Parathyroid adenoma (tissue), 2 donors: ENCODE measurements around the gene ANKRD28.
"Not testable (repeated sequence)": the region's sequence is repeated elsewhere in the genome, so short reads cannot be mapped to it uniquely, and the experiment has no call there.

ENCODE experiments used
- H2AFZ ChIP-seq: fragments of 300-600 bp; sonication (generic); one replicate; pipeline ENCODE4 v1.7.0; 2017; ENCODE audit warnings: antibody characterized with exemption, mild to moderate bottlenecking
- H3K27ac ChIP-seq: fragments of 300-600 bp; sonication (generic); one replicate; pipeline ENCODE4 v1.7.0; 2017
- H3K27me3 ChIP-seq: fragments of 300-600 bp; sonication (generic); one replicate; pipeline ENCODE4 v1.7.0; 2017; ENCODE audit warnings: low read length; ENCODE audit not compliant: control insufficient read depth, insufficient read depth
- H3K36me3 ChIP-seq: fragments of 300-600 bp; sonication (generic); one replicate; pipeline ENCODE4 v1.7.0; 2017; ENCODE audit warnings: low read length; ENCODE audit not compliant: control insufficient read depth, insufficient read depth
- H3K4me1 ChIP-seq: fragments of 300-600 bp; sonication (generic); one replicate; pipeline ENCODE4 v1.7.0; 2017; ENCODE audit warnings: control low read depth
- H3K4me2 ChIP-seq: fragments of 300-600 bp; sonication (generic); one replicate; pipeline ENCODE4 v1.7.0; 2017; ENCODE audit warnings: low read length
- H3K4me3 ChIP-seq: fragments of 300-600 bp; sonication (generic); one replicate; pipeline ENCODE4 v1.7.0; 2017; ENCODE audit warnings: low read depth, low read length
- H3K79me2 ChIP-seq: fragments of 300-600 bp; sonication (generic); one replicate; pipeline ENCODE4 v1.7.0; 2017; ENCODE audit warnings: control low read depth
- H3K9ac ChIP-seq: fragments of 300-600 bp; sonication (generic); one replicate; pipeline ENCODE4 v1.7.0; 2017; ENCODE audit warnings: mild to moderate bottlenecking
- H3K9me3 ChIP-seq: fragments of 300-600 bp; sonication (generic); one replicate; pipeline ENCODE4 v1.7.0; 2017; ENCODE audit warnings: low read length; ENCODE audit not compliant: control insufficient read depth
- TF ChIP-seq, protein P1 (sequence below): fragments of 300-600 bp; sonication (generic); IDR thresholded peaks from one replicate; pipeline ENCODE4 v1.7.0; 2017; ENCODE audit warnings: antibody characterized with exemption, mild to moderate bottlenecking
- donor health status: primary hyperparathyroidism.

The ANKRD28 gene

GRCh38 chr3:15797642-15798303 lies at the start of gene ANKRD28:
ANKRD28 (minus strand) TSS chr3:15797979; CDS start chr3:15796521, 1,458 bp downstream.
- TF ChIP-seq, protein P1, sequence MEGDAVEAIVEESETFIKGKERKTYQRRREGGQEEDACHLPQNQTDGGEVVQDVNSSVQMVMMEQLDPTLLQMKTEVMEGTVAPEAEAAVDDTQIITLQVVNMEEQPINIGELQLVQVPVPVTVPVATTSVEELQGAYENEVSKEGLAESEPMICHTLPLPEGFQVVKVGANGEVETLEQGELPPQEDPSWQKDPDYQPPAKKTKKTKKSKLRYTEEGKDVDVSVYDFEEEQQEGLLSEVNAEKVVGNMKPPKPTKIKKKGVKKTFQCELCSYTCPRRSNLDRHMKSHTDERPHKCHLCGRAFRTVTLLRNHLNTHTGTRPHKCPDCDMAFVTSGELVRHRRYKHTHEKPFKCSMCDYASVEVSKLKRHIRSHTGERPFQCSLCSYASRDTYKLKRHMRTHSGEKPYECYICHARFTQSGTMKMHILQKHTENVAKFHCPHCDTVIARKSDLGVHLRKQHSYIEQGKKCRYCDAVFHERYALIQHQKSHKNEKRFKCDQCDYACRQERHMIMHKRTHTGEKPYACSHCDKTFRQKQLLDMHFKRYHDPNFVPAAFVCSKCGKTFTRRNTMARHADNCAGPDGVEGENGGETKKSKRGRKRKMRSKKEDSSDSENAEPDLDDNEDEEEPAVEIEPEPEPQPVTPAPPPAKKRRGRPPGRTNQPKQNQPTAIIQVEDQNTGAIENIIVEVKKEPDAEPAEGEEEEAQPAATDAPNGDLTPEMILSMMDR = no peak
- H3K27me3 ChIP-seq = no peaks in the 10 kb centered on the region
- no peak within 1 kb of the TSS for H3K9ac ChIP-seq
- peaks cover 3% of the 10 kb centered on the region for H3K4me1 ChIP-seq
- peak within 1 kb of the TSS; percentile 58 for H3K4me2 ChIP-seq
- H2AFZ ChIP-seq = peak within 1 kb of the TSS; percentile 4
- H3K79me2 ChIP-seq = no peaks in the 10 kb centered on the region
- peak within 1 kb of the TSS; percentile 57 for H3K27ac ChIP-seq
- H3K36me3 ChIP-seq = no peaks in the 10 kb centered on the region
- H3K4me3 ChIP-seq = peak within 1 kb of the TSS; percentile 37
- H3K9me3 ChIP-seq = no peaks in the 10 kb centered on the region

DNA sequence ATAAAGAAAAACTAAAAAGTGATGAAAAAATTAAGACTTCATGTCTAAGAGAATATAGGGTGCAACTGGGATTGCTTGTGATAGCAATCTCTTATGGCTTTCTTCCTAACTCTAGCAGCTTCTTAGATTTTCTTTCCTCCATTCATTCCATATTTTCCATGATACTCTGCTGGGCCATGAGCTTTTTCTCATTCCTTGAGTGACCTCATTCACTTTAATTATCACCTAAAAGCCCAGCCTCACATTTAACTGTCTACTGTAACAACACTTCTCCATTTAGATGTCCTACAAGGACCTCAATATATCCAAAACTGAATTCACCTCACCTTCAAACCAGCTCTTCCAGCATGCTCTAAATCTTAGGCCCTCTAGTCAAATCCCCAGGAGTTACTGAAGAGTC lies 49.5 kb upstream of the ANKRD28 start:
- Histone ChIP-seq H3K27me3 (no peaks in the 10 kb centered on the region), H3K79me2 (peaks cover 56% of the 10 kb centered on the region), H3K9ac (no peak overlapping the region), H3K9me3 (no peaks in the 10 kb centered on the region), H3K27ac (no peak overlapping the region), H3K36me3 (no peaks in the 10 kb centered on the region), H2AFZ (no peak overlapping the region), H3K4me3 (no peak overlapping the region), H3K4me2 (no peak overlapping the region), H3K4me1 (no peaks in the 10 kb centered on the region)
- TF ChIP-seq, protein P1 = no peak

- TF ChIP-seq, protein P1 = no peak
- Histone ChIP-seq H2AFZ (no peak overlapping the region), H3K9me3 (no peaks in the 10 kb centered on the region), H3K9ac (no peak overlapping the region), H3K4me1 (no peaks in the 10 kb centered on the region), H3K4me3 (no peak overlapping the region), H3K79me2 (peaks cover 57% of the 10 kb centered on the region), H3K36me3 (no peaks in the 10 kb centered on the region), H3K27me3 (no peaks in the 10 kb centered on the region), H3K27ac (no peak overlapping the region), H3K4me2 (no peak overlapping the region)
These were observed 48.8 kb upstream of the ANKRD28 start for GRCh38 chr3:15846606-15847005.

- TF ChIP-seq, protein P1 = no peak
- H3K4me2 ChIP-seq = no peak overlapping the region
- no peaks in the 10 kb centered on the region for H3K9me3 ChIP-seq
- H3K4me3 ChIP-seq = no peak overlapping the region
- no peaks in the 10 kb centered on the region for H3K4me1 ChIP-seq
- no peak overlapping the region for H3K9ac ChIP-seq
- H3K79me2 ChIP-seq = peaks cover 61% of the 10 kb centered on the region
- H3K27me3 ChIP-seq = no peaks in the 10 kb centered on the region
- no peak overlapping the region for H2AFZ ChIP-seq
- H3K27ac ChIP-seq = no peak overlapping the region
- no peaks in the 10 kb centered on the region for H3K36me3 ChIP-seq
These were observed 47.7 kb upstream of the ANKRD28 start for GRCh38 chr3:15845475-15845874.

DNA sequence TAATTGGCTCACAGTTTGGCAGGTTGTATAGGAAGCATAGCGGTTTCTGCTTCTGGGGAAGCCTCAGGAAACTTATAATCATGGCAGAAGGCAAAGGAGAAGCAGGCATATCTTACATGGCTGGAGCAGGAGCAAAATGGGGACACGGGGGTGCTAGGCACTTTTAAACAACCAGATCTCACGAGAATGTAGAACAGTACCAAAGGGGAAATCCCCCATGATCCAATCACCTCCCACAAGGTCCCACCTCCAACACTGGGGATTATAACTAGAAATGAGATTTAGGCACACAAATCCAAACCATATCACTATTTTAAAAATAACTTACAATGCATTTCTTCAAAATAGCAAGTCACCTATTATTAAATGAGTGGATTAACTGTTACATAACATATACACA lies 47.1 kb upstream of the ANKRD28 start:
- Histone ChIP-seq H3K36me3 (no peaks in the 10 kb centered on the region), H3K4me3 (no peak overlapping the region), H3K27me3 (no peaks in the 10 kb centered on the region), H3K9ac (no peak overlapping the region), H3K27ac (no peak overlapping the region), H3K9me3 (no peaks in the 10 kb centered on the region), H2AFZ (no peak overlapping the region), H3K4me1 (no peaks in the 10 kb centered on the region), H3K4me2 (no peak overlapping the region), H3K79me2 (peaks cover 57% of the 10 kb centered on the region)
- TF ChIP-seq, protein P1 = no peak

- not testable (repeated sequence) for H3K27me3 ChIP-seq, H3K9ac ChIP-seq, H3K4me3 ChIP-seq, H3K9me3 ChIP-seq, H3K27ac ChIP-seq, H3K4me2 ChIP-seq, H3K36me3 ChIP-seq, H3K4me1 ChIP-seq, H2AFZ ChIP-seq
- H3K79me2 ChIP-seq = peaks cover 56% of the 10 kb centered on the region
These were observed 43.6 kb upstream of the ANKRD28 start for GRCh38 chr3:15841091-15841973.
